Breast epithelium (tissue), 4 donors: ENCODE data around the gene SYNE1. TPM values are rescaled to one million over a fixed set of nuclear protein-coding genes. Genes with fewer than 3 reads are reported as not detected.

Experiments used
- DNase-seq, 2 donors: peaks; one replicate each; pipeline ENCODE4 v3.0.0-alpha.2; 2019; ENCODE audit warnings: low spot score in 2 of 2
- H3K27ac ChIP-seq, 2 donors: fragments of 200-600 bp; sonication (generic) in 1 of 2; one replicate each; pipeline ENCODE4 v1.5.1; 2016 to 2019; ENCODE audit warnings: mild to moderate bottlenecking in 1 of 2
- H3K27me3 ChIP-seq, 2 donors: fragments of 200-600 bp; sonication (generic) in 1 of 2; one replicate each; pipeline versions ENCODE4 v1.5.1 to v1.6.0; 2017 to 2019; ENCODE audit warnings: control low read depth in 1 of 2, mild to moderate bottlenecking in 1 of 2
- H3K36me3 ChIP-seq: fragments of 200-600 bp; one replicate; pipeline ENCODE4 v1.5.1; 2019
- H3K4me1 ChIP-seq, 2 donors: fragments of 200-600 bp; sonication (generic); one replicate each; pipeline ENCODE4 v1.5.1; 2016 to 2019; ENCODE audit warnings: control low read depth in 1 of 2
- H3K4me3 ChIP-seq, 3 donors: fragments of 200-600 bp; sonication (generic); 1 replicate in 2 of 3; 2 replicates in 1 of 3; pipeline ENCODE4 v1.5.1; 2016 to 2019; ENCODE audit warnings: mild to moderate bottlenecking in 3 of 3, moderate library complexity in 2 of 3
- H3K9me3 ChIP-seq, 2 donors: fragments of 200-600 bp; sonication (generic) in 1 of 2; one replicate each; pipeline ENCODE4 v1.5.1; 2016 to 2019; ENCODE audit warnings: control low read depth in 1 of 2
- POLR2A ChIP-seq: fragments of 450-650 bp; IDR thresholded peaks from one replicate; pipeline ENCODE4 v1.6.1; 2016; ENCODE audit warnings: antibody characterized with exemption, mild to moderate bottlenecking, moderate library complexity
- POLR2AphosphoS5 ChIP-seq, 3 donors: sonication (generic); formaldehyde crosslinking; IDR thresholded peaks; one replicate each; pipeline ENCODE4 v1.6.1; 2017; ENCODE audit warnings: antibody characterized with exemption in 3 of 3
- intact Hi-C: fragments of 100-400 bp; cut with DNase I; formaldehyde crosslinking; loops from one replicate; pipeline ENCODE4 v1.15.1; 2023; ENCODE audit warnings: low total_unique reads
- total RNA-seq, 3 donors: library from RNA; depleted of rRNA; stranded (reverse); fragments of >200 nt; gene quantifications; one replicate each; pipeline ENCODE4 v1.1.0, GENCODE V29; 2016
- TF ChIP-seq, protein P1 (sequence below), 3 donors: fragments of 450-650 bp; IDR thresholded peaks; one replicate each; pipeline ENCODE4 v1.5.1; 2016 to 2017; ENCODE audit warnings: antibody characterized with exemption in 3 of 3, mild to moderate bottlenecking in 3 of 3, moderate library complexity in 3 of 3

The SYNE1 gene
- total RNA-seq, 3 donors from 2014 or later = 80.9 to 106 (median 95.7) TPM

GRCh38 chr6:152308306-152308705 lies 328.9 kb downstream of the SYNE1 start:
- H3K27me3 ChIP-seq = no peaks in the 10 kb centered on the region
- DNase-seq = no peak
- H3K36me3 ChIP-seq = no peaks in the 10 kb centered on the region
- no peak overlapping the region for H3K27ac ChIP-seq
- H3K4me1 ChIP-seq = no peaks in the 10 kb centered on the region
- no peak overlapping the region for H3K4me3 ChIP-seq
- intact Hi-C loops = no loop called here
- TF ChIP-seq, protein P1, sequence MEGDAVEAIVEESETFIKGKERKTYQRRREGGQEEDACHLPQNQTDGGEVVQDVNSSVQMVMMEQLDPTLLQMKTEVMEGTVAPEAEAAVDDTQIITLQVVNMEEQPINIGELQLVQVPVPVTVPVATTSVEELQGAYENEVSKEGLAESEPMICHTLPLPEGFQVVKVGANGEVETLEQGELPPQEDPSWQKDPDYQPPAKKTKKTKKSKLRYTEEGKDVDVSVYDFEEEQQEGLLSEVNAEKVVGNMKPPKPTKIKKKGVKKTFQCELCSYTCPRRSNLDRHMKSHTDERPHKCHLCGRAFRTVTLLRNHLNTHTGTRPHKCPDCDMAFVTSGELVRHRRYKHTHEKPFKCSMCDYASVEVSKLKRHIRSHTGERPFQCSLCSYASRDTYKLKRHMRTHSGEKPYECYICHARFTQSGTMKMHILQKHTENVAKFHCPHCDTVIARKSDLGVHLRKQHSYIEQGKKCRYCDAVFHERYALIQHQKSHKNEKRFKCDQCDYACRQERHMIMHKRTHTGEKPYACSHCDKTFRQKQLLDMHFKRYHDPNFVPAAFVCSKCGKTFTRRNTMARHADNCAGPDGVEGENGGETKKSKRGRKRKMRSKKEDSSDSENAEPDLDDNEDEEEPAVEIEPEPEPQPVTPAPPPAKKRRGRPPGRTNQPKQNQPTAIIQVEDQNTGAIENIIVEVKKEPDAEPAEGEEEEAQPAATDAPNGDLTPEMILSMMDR (IDR thresholded peaks at IDR 0.05) = no peak
- TF ChIP-seq POLR2A (no peak), POLR2AphosphoS5 (IDR thresholded peaks at IDR 0.05) (no peak)
- no peaks in the 10 kb centered on the region for H3K9me3 ChIP-seq

- no peak overlapping the region for H3K4me3 ChIP-seq
- H3K27ac ChIP-seq = no peak overlapping the region
- no peaks in the 10 kb centered on the region for H3K27me3 ChIP-seq
- no peak for DNase-seq
- intact Hi-C loops = no loop called here
- no peaks in the 10 kb centered on the region for H3K36me3 ChIP-seq
- no peaks in the 10 kb centered on the region for H3K9me3 ChIP-seq
- no peaks in the 10 kb centered on the region for H3K4me1 ChIP-seq
- TF ChIP-seq POLR2AphosphoS5 (IDR thresholded peaks at IDR 0.05) (no peak), POLR2A (no peak)
- TF ChIP-seq, protein P1 (IDR thresholded peaks at IDR 0.05) = no peak
Measured at GRCh38 chr6:152305672-152306071, 331.5 kb downstream of the SYNE1 start.

DNA sequence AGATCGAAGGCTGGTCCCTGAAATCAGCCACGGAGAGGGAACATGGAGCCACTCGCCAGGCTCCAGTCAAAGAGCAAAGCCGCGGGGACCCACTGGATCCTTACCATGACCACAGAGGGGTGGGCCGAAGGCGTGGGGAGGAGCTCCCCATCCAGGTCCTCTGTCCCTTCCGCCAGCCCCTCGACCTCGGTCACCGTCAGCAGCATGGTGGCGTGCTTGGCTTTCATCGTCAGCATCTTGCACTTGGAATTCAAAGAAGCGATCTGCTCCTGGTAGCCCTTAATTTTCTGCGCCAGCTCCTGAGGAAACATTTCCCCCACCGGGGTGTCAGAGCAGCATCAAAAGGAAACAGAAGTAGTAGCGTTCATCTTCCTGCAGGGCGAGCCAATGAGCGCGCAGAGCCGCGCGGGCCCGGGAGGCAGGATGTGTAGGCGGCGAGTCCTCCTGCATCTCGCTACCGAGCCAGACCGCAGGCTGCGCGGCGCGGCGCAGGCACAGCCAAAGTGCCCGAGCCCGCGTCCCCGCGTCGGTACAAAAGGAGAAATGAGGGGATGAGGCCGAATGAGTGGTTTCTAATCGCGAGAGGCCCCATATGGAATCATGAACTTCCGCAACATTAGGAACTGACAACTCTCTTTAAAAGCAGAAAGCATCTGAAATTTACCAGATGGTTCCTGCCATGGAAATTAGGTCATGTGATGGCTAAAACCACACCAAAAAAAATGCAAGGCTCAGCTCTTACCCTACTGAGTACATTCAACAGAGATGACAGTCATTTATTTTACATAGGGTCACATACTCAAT lies 335.2 kb downstream of the SYNE1 start:
- DNase-seq = peak; percentile 72 to 77
- intact Hi-C loops = no loop called here

GRCh38 chr6:152301021-152301764 lies 336.0 kb downstream of the SYNE1 start:
- TF ChIP-seq, protein P1 (IDR thresholded peaks at IDR 0.05) = no peak
- TF ChIP-seq POLR2A = no peak
- TF ChIP-seq POLR2AphosphoS5 (IDR thresholded peaks at IDR 0.05) = no peak
- H3K36me3 ChIP-seq = no peaks in the 10 kb centered on the region
- DNase-seq = no peak
- peak overlapping the region; percentile 82 for H3K27ac ChIP-seq
- no peaks in the 10 kb centered on the region for H3K9me3 ChIP-seq
- H3K27me3 ChIP-seq = no peaks in the 10 kb centered on the region
- intact Hi-C loops = no loop called here
- peak overlapping the region; percentile 58 to 80 (median 70) for H3K4me3 ChIP-seq
- no peaks in the 10 kb centered on the region for H3K4me1 ChIP-seq

More for the DNA sequence above, 335.2 kb downstream of the SYNE1 start:
- H3K4me1 ChIP-seq = no peaks in the 10 kb centered on the region
- no peaks in the 10 kb centered on the region for H3K36me3 ChIP-seq
- TF ChIP-seq POLR2AphosphoS5 (IDR thresholded peaks at IDR 0.05) (peak; percentile 13 to 59 (median 52)), POLR2A (no peak)
- TF ChIP-seq, protein P1 (IDR thresholded peaks at IDR 0.05) = peak; percentile 28 to 73 (median 51)
- no peaks in the 10 kb centered on the region for H3K27me3 ChIP-seq
- peak overlapping the region; percentile 58 to 80 (median 70) for H3K4me3 ChIP-seq
- H3K9me3 ChIP-seq = no peaks in the 10 kb centered on the region
- peak overlapping the region; percentile 82 for H3K27ac ChIP-seq

DNA sequence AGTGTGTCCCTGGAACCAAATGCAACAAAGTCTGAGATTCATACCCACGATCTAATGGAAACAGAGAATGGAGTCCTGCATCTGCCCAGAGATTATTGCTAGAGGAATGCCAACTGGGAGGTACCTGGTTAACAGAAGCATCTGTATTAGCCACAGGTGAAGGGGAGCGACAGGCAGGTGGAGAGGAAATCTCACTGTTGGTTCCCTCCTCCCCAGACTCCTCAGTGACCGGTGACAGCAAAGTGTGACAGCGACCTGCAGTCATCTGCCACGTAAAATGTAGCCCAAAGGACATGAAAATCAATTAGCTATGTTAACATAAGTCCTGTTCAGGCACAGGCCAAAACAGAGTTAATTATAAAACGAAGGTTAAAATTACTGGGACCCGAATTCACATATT lies 336.6 kb downstream of the SYNE1 start:
- H3K27me3 ChIP-seq = no peaks in the 10 kb centered on the region
- TF ChIP-seq, protein P1 (IDR thresholded peaks at IDR 0.05) = no peak
- TF ChIP-seq POLR2AphosphoS5 (IDR thresholded peaks at IDR 0.05) (no peak), POLR2A (no peak)
- intact Hi-C loops = no loop called here
- no peaks in the 10 kb centered on the region for H3K36me3 ChIP-seq
- no peak overlapping the region for H3K4me3 ChIP-seq
- H3K9me3 ChIP-seq = no peaks in the 10 kb centered on the region
- H3K4me1 ChIP-seq = no peaks in the 10 kb centered on the region
- H3K27ac ChIP-seq = no peak overlapping the region
- DNase-seq = no peak
